Nephron (organoid): ENCODE data around the gene NDUFS5.
"Not testable (repeated sequence)": the region's sequence is repeated elsewhere in the genome, so short reads cannot be mapped to it uniquely, and the experiment has no call there.

Experiments
- H3K27ac Mint-ChIP-seq, 3 experiments: 2 replicates each; pipeline ENCODE4 v1.8.0; 2020; ENCODE audit warnings: mixed read lengths in 3 of 3, mild to moderate bottlenecking in 2 of 3, moderate library complexity in 1 of 3
- H3K27me3 Mint-ChIP-seq: 2 replicates; pipeline ENCODE4 v1.8.0; 2021; ENCODE audit warnings: low read depth, mild to moderate bottlenecking, moderate library complexity, mixed read lengths
- H3K36me3 Mint-ChIP-seq: 2 replicates; pipeline ENCODE4 v1.8.0; 2020; ENCODE audit warnings: low read depth, mixed read lengths
- H3K4me1 Mint-ChIP-seq: 2 replicates; pipeline ENCODE4 v1.8.0; 2020; ENCODE audit warnings: mixed read lengths
- H3K4me3 Mint-ChIP-seq, 3 experiments: 2 replicates each; pipeline ENCODE4 v1.8.0; 2020; ENCODE audit warnings: mild to moderate bottlenecking in 3 of 3, mixed read lengths in 3 of 3, moderate library complexity in 2 of 3
- H3K9me3 Mint-ChIP-seq: 2 replicates; pipeline ENCODE4 v1.8.0; 2020; ENCODE audit warnings: mixed read lengths
- CTCF ChIP-seq, 3 experiments: fragments of 200-600 bp; sonication (generic); IDR thresholded peaks; one replicate each; pipeline ENCODE4 v1.5.0; 2021; ENCODE audit warnings: antibody characterized with exemption in 3 of 3; ENCODE audit not compliant: unreplicated experiment in 3 of 3

NDUFS5 gene

GRCh38 chr1:39061951-39062350 is 35.8 kb downstream of the NDUFS5 start:
- H3K36me3 Mint-ChIP-seq: no peaks in the 10 kb centered on the region
- no peaks in the 10 kb centered on the region for H3K27me3 Mint-ChIP-seq
- no peaks in the 10 kb centered on the region for H3K9me3 Mint-ChIP-seq
- H3K4me3 Mint-ChIP-seq: no peak overlapping the region
- H3K4me1 Mint-ChIP-seq: no peaks in the 10 kb centered on the region
- H3K27ac Mint-ChIP-seq: no peak overlapping the region
- TF ChIP-seq CTCF (IDR thresholded peaks at IDR 0.05; ENCODE audit: unreplicated experiment in 3 of 3): no peak

GRCh38 chr1:39063191-39063590 is 37.0 kb downstream of the NDUFS5 start:
- Mint-ChIP-seq H3K27ac (no peak overlapping the region), H3K36me3 (no peaks in the 10 kb centered on the region), H3K9me3 (no peaks in the 10 kb centered on the region), H3K4me1 (no peaks in the 10 kb centered on the region), H3K27me3 (no peaks in the 10 kb centered on the region), H3K4me3 (no peak overlapping the region)
- TF ChIP-seq CTCF (IDR thresholded peaks at IDR 0.05; ENCODE audit: unreplicated experiment in 3 of 3): no peak

- no peaks in the 10 kb centered on the region for H3K36me3 Mint-ChIP-seq
- H3K9me3 Mint-ChIP-seq: no peaks in the 10 kb centered on the region
- H3K4me3 Mint-ChIP-seq: no peak overlapping the region
- H3K4me1 Mint-ChIP-seq: no peaks in the 10 kb centered on the region
- H3K27ac Mint-ChIP-seq: no peak overlapping the region
- TF ChIP-seq CTCF (IDR thresholded peaks at IDR 0.05; ENCODE audit: unreplicated experiment in 3 of 3): no peak
- H3K27me3 Mint-ChIP-seq: no peaks in the 10 kb centered on the region
Measured at GRCh38 chr1:39063775-39064174, 37.6 kb downstream of the NDUFS5 start.

GRCh38 chr1:39065542-39065941 is 39.4 kb downstream of the NDUFS5 start:
- Mint-ChIP-seq H3K27ac (no peak overlapping the region), H3K9me3 (peaks cover 3% of the 10 kb centered on the region), H3K4me1 (no peaks in the 10 kb centered on the region), H3K27me3 (no peaks in the 10 kb centered on the region), H3K4me3 (no peak overlapping the region), H3K36me3 (peaks cover 3% of the 10 kb centered on the region)
- TF ChIP-seq CTCF (IDR thresholded peaks at IDR 0.05; ENCODE audit: unreplicated experiment in 3 of 3): no peak

GRCh38 chr1:39068227-39068626 is 42.1 kb downstream of the NDUFS5 start:
- H3K9me3 Mint-ChIP-seq, H3K36me3 Mint-ChIP-seq, H3K27ac Mint-ChIP-seq, H3K27me3 Mint-ChIP-seq, H3K4me1 Mint-ChIP-seq, H3K4me3 Mint-ChIP-seq: not testable (repeated sequence)

- not testable (repeated sequence) for H3K27me3 Mint-ChIP-seq, H3K4me3 Mint-ChIP-seq, H3K4me1 Mint-ChIP-seq, H3K9me3 Mint-ChIP-seq, H3K36me3 Mint-ChIP-seq, H3K27ac Mint-ChIP-seq
Measured at GRCh38 chr1:39071557-39071956, 45.4 kb downstream of the NDUFS5 start.

GRCh38 chr1:39076127-39076798 is 50.1 kb downstream of the NDUFS5 start:
- H3K9me3 Mint-ChIP-seq: peaks cover 6% of the 10 kb centered on the region
- peaks cover 11% of the 10 kb centered on the region for H3K4me1 Mint-ChIP-seq
- H3K4me3 Mint-ChIP-seq: no peak overlapping the region
- no peak for TF ChIP-seq CTCF (IDR thresholded peaks at IDR 0.05; ENCODE audit: unreplicated experiment in 3 of 3)
- H3K36me3 Mint-ChIP-seq: no peaks in the 10 kb centered on the region
- H3K27me3 Mint-ChIP-seq: peaks cover 21% of the 10 kb centered on the region
- peak overlapping the region in 1 of 3 experiments; percentile 40 for H3K27ac Mint-ChIP-seq
